M059J (cell line): ENCODE measurements around the gene CLEC6A. TPM values are rescaled to one million over a fixed set of nuclear protein-coding genes. Genes with fewer than 3 reads are reported as not detected.
"Not testable (repeated sequence)": the region's sequence is repeated elsewhere in the genome, so short reads cannot be mapped to it uniquely, and the experiment has no call there.

Experiments used
- DNase-seq: peaks from one replicate; pipeline ENCODE4 v3.0.0-alpha.2; 2012; ENCODE audit warnings: low read depth
- total RNA-seq: library from RNA; depleted of rRNA; stranded (reverse); fragments of >200 nt; shearing (Covaris generic); gene quantifications from 2 replicates; pipeline ENCODE4 v1.2.3, GENCODE V29; 2014; rRNA removed

CLEC6A gene
- not detected in 2 replicates for total RNA-seq

- DNase-seq = no peak
Measured at GRCh38 chr12:8455727-8456360, at the start of gene CLEC6A. CLEC6A (plus strand) TSS chr12:8455962; CDS start chr12:8456112, 150 bp downstream.

GRCh38 chr12:8419576-8419975, 36.2 kb upstream of the CLEC6A start:
- not testable (repeated sequence) for DNase-seq

- no peak for DNase-seq
Measured at GRCh38 chr12:8420506-8420905, 35.3 kb upstream of the CLEC6A start.

GRCh38 chr12:8444536-8445278, 11.1 kb upstream of the CLEC6A start:
- DNase-seq = not testable (repeated sequence)

GRCh38 chr12:8445731-8446130, 10.0 kb upstream of the CLEC6A start:
- no peak for DNase-seq

GRCh38 chr12:8446642-8447547, 8.9 kb upstream of the CLEC6A start:
- DNase-seq = no peak

GRCh38 chr12:8449355-8449859, 6.4 kb upstream of the CLEC6A start:
- DNase-seq = no peak

GRCh38 chr12:8452036-8452435, 3.7 kb upstream of the CLEC6A start:
- no peak for DNase-seq

GRCh38 chr12:8453021-8453513, 2.7 kb upstream of the CLEC6A start:
- no peak for DNase-seq

- DNase-seq = no peak
Measured at GRCh38 chr12:8453796-8454195, 2.0 kb upstream of the CLEC6A start.

- no peak for DNase-seq
Measured at GRCh38 chr12:8455271-8455670, 491 bp upstream of the CLEC6A start.

GRCh38 chr12:8461426-8461825, 5.7 kb downstream of the CLEC6A start:
- DNase-seq = no peak

GRCh38 chr12:8465301-8465996, 9.7 kb downstream of the CLEC6A start:
- DNase-seq = no peak

- DNase-seq = no peak
Measured at GRCh38 chr12:8466241-8466640, 10.5 kb downstream of the CLEC6A start.

GRCh38 chr12:8471090-8471489, 15.3 kb downstream of the CLEC6A start:
- no peak for DNase-seq

- no peak for DNase-seq
Measured at GRCh38 chr12:8475508-8476203, 19.9 kb downstream of the CLEC6A start.

- DNase-seq = no peak
Measured at GRCh38 chr12:8482571-8483061, 26.9 kb downstream of the CLEC6A start.

- DNase-seq = no peak
Measured at GRCh38 chr12:8483079-8483478, 27.3 kb downstream of the CLEC6A start.

- no peak for DNase-seq
Measured at GRCh38 chr12:8491646-8492530, 36.1 kb downstream of the CLEC6A start.
